Natural killer cell (primary cell): ENCODE data around the gene WRAP53. TPM values are rescaled to one million over a fixed set of nuclear protein-coding genes. Genes with fewer than 3 reads are reported as not detected.

Experiments used
- ATAC-seq, 3 donors: fragments of 150-1000 bp in 2 of 3; fragments of 200-7000 bp in 1 of 3; cut with Tn5 transposase; 1 replicate in 1 of 3; 2 replicates in 2 of 3; pipeline ENCODE4 v1.10.0; 2021; ENCODE audit warnings: mild to moderate bottlenecking in 2 of 3, moderate library complexity in 2 of 3
- DNase-seq, 2 donors: peaks; one replicate each; pipeline versions ENCODE4 v3.0.0 to v3.0.0-alpha.2; 2013 to 2021; ENCODE audit warnings: mixed read lengths in 1 of 2
- H3K27ac ChIP-seq: one replicate; pipeline ENCODE4 v1.5.1; 2013; ENCODE audit warnings: mild to moderate bottlenecking, low read length
- H3K27me3 ChIP-seq: one replicate; pipeline ENCODE4 v1.6.1; 2013; ENCODE audit warnings: low read length; ENCODE audit not compliant: control insufficient read depth, insufficient read depth
- H3K36me3 ChIP-seq: one replicate; pipeline ENCODE4 v1.6.1; 2013; ENCODE audit warnings: low read length; ENCODE audit not compliant: control insufficient read depth, insufficient read depth
- H3K4me1 ChIP-seq: one replicate; pipeline ENCODE4 v1.6.1; 2013; ENCODE audit warnings: low read length; ENCODE audit not compliant: control insufficient read depth, insufficient read depth
- H3K4me3 ChIP-seq: one replicate; pipeline ENCODE4 v1.5.1; 2013; ENCODE audit warnings: low read length
- H3K9me3 ChIP-seq: one replicate; pipeline ENCODE4 v1.6.1; 2013; ENCODE audit warnings: low read length; ENCODE audit not compliant: control insufficient read depth, insufficient read depth
- H3K27ac Mint-ChIP-seq, 2 donors: one replicate each; pipeline ENCODE4 v1.8.0; 2022; ENCODE audit warnings: mild to moderate bottlenecking in 2 of 2, mixed read lengths in 2 of 2, moderate library complexity in 1 of 2
- H3K27me3 Mint-ChIP-seq, 2 donors: one replicate each; pipeline ENCODE4 v1.8.0; 2022; ENCODE audit warnings: low read depth in 2 of 2, mixed read lengths in 2 of 2
- H3K36me3 Mint-ChIP-seq: one replicate; pipeline ENCODE4 v1.8.0; 2022; ENCODE audit warnings: mixed read lengths
- H3K4me1 Mint-ChIP-seq, 2 donors: one replicate each; pipeline ENCODE4 v1.8.0; 2022; ENCODE audit warnings: mixed read lengths in 2 of 2
- H3K4me3 Mint-ChIP-seq: one replicate; pipeline ENCODE4 v1.8.0; 2022; ENCODE audit warnings: mild to moderate bottlenecking, moderate library complexity, mixed read lengths
- H3K9me3 Mint-ChIP-seq, 2 donors: one replicate each; pipeline ENCODE4 v1.8.0; 2022; ENCODE audit warnings: mixed read lengths in 2 of 2
- CTCF ChIP-seq: fragments of 200-600 bp; IDR thresholded peaks from one replicate; pipeline ENCODE4 v1.8.0; 2022; ENCODE audit warnings: antibody characterized with exemption
- WGBS: methylation state at CpG from one replicate; pipeline ENCODE4 v1.1.7; 2013; ENCODE audit warnings: missing lambda C conversion rate; ENCODE audit not compliant: insufficient coverage; 5-methylcytosine and 5-hydroxymethylcytosine counted together
- intact Hi-C: fragments of 100-400 bp; cut with micrococcal nuclease; formaldehyde crosslinking; loops from one replicate; pipeline ENCODE4 v1.14.2; 2022
- total RNA-seq, 4 donors: library from RNA; stranded (reverse); fragments of 120-200 nt in 1 of 4; gene quantifications; one replicate each; pipeline versions ENCODE4 v1.2.3 to v1.2.4, GENCODE V29; 2013 to 2022

Gene WRAP53
- total RNA-seq, 3 donors from 2014 or later (not counting 1 experiment from before 2014, with no cell fraction given) = 9.9 to 12.8 (median 12.0) TPM

DNA sequence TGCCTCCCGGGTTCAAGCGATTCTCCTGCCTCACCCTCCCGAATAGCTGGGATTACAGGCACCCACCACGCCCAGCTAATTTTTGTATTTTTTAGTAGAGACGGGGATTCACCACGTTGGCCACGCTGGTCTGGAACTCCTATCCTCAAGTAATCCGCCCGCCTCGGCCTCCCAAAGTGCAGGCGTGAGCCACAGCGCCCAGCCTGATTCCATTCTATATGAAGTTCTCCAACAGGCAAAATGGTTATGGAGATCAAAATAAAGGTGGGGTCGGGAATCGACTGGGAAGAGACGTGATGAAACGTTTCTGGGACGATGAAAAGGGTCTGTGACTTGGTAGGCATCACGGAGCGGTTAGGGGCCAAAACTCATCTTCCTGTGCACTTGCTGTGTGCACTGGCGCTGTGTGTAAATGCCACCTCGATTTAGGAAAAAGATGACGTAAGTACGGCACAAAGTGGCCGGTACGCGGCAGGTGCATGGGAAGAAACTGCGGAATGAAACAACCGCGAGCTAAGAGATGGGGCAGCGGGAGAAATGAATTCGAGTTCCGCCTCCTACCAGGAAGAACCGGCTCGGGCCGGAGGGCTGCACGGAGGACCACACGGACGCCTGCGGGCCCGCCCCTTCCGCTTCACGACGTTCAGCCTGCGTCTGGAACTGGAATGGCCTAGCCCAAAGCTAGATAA lies 2.6 kb upstream of the WRAP53 start:
- H3K4me1 ChIP-seq = peaks cover 26% of the 10 kb centered on the region
- H3K4me3 ChIP-seq = peak overlapping the region; percentile 87
- H3K36me3 ChIP-seq = no peaks in the 10 kb centered on the region
- Mint-ChIP-seq H3K4me1 (peaks cover 34 to 37% of the 10 kb centered on the region in 2 donors), H3K27me3 (no peaks in the 10 kb centered on the region), H3K36me3 (no peaks in the 10 kb centered on the region), H3K4me3 (peak overlapping the region; percentile 92), H3K27ac (peak overlapping the region; percentile 96 to 100), H3K9me3 (no peaks in the 10 kb centered on the region)
- intact Hi-C loops = loop anchor here (1.0 to 10.0 kb wide), 12 partner anchors 71 to 671 kb away; partner anchors contain the start of genes ACADVL, CYB5D1, DLG4 and FXR2
- H3K27ac ChIP-seq = peak overlapping the region; percentile 92
- no peaks in the 10 kb centered on the region for H3K27me3 ChIP-seq
- DNase-seq (peak; percentile 91 to 96), ATAC-seq (peak; percentile 57 to 80 (median 70))
- no peak for TF ChIP-seq CTCF
- H3K9me3 ChIP-seq = no peaks in the 10 kb centered on the region
- WGBS = 11% methylated on average over 44 of the region's 44 CpGs

DNA sequence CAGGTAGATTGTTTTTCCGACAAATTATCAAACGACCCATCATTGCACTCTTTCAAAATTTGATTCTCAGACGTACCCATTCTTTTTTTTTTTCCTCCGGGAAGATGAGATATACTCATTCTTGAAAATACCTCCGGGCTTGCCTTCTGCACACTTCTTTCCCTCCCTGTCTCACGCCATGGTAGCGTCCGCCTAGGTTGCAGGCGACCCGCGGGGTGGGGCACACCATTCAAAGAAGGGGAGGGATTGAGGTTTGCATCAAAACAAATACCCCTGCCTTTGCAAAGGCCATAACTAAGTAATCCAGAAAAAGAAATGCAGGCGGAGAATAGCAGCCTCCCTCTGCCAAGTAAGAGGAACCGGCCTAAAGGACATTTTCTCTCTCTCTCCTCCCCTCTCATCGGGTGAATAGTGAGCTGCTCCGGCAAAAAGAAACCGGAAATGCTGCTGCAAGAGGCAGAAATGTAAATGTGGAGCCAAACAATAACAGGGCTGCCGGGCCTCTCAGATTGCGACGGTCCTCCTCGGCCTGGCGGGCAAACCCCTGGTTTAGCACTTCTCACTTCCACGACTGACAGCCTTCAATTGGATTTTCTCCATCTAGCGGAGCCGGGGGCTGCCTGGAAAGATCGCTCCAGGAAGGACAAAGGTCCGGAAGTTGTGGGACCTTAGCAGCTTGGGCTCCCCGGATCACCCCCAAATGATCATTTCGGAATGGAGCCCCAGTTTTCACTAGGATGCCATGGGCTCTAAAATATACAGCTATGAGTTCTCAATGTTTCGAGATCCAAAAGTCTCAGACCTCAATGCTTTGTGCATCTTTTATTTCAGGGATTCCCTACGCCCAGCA lies 1.8 kb upstream of the WRAP53 start:
- Mint-ChIP-seq H3K27me3 (no peaks in the 10 kb centered on the region), H3K4me1 (peaks cover 34 to 37% of the 10 kb centered on the region in 2 donors)

GRCh38 chr17:7687072-7687907 lies 987 bp upstream of the WRAP53 start, which contains the start of gene TP53:
TSS of gene TP53 (minus strand) at chr17:7687490. CDS start at chr17:7676594, 10,896 bp downstream.
- no peak for TF ChIP-seq CTCF
- H3K4me1 Mint-ChIP-seq = peaks cover 34 to 37% of the 10 kb centered on the region in 2 donors

More for the DNA sequence above, 1.8 kb upstream of the WRAP53 start:
- Mint-ChIP-seq H3K27ac (peak overlapping the region; percentile 96 to 100), H3K36me3 (no peaks in the 10 kb centered on the region), H3K9me3 (no peaks in the 10 kb centered on the region), H3K4me3 (peak overlapping the region; percentile 92)
- Histone ChIP-seq H3K27me3 (no peaks in the 10 kb centered on the region), H3K4me3 (peak overlapping the region; percentile 87), H3K9me3 (no peaks in the 10 kb centered on the region), H3K27ac (peak overlapping the region; percentile 92), H3K36me3 (no peaks in the 10 kb centered on the region), H3K4me1 (peaks cover 26% of the 10 kb centered on the region)
- under 1% methylated on average over 24 of the region's 30 CpGs for WGBS
- intact Hi-C loops = loop anchor here (1.0 to 10.0 kb wide), 12 partner anchors 72 to 672 kb away; partner anchors contain the start of genes ACADVL, CYB5D1, DLG4 and FXR2
- ATAC-seq (peak; percentile 58 to 71 (median 59)), DNase-seq (peak; percentile 76 to 92)
- TF ChIP-seq CTCF = no peak

More at GRCh38 chr17:7687072-7687907, 987 bp upstream of the WRAP53 start, which contains the start of gene TP53:
- Histone ChIP-seq H3K4me3 (peak within 1 kb of the TSS; percentile 87), H3K27me3 (no peaks in the 10 kb centered on the region), H3K36me3 (no peaks in the 10 kb centered on the region), H3K4me1 (peaks cover 26% of the 10 kb centered on the region), H3K9me3 (no peaks in the 10 kb centered on the region), H3K27ac (peak within 1 kb of the TSS; percentile 92)
- intact Hi-C loops = loop anchor here (2.0 to 10.0 kb wide), 10 partner anchors 72 to 672 kb away; partner anchors contain the start of genes ACADVL, CYB5D1, DLG4 and FXR2
- no peaks in the 10 kb centered on the region for H3K27me3 Mint-ChIP-seq
- peak within 1 kb of the TSS; percentile 96 to 100 for H3K27ac Mint-ChIP-seq
- peak; percentile 54 to 75 (median 56) for ATAC-seq
- no peaks in the 10 kb centered on the region for H3K36me3 Mint-ChIP-seq
- no peaks in the 10 kb centered on the region for H3K9me3 Mint-ChIP-seq
- H3K4me3 Mint-ChIP-seq = peak within 1 kb of the TSS; percentile 92
- DNase-seq = peak; percentile 85 to 96
- under 1% methylated on average over 28 of the region's 30 CpGs for WGBS
